Cardiac fibroblast (primary cell): ENCODE measurements around the gene MORN1.

ENCODE experiments used
- DNase-seq, 2 donors: peaks; one replicate each; pipeline versions ENCODE4 v3.0.0 to v3.0.0-alpha.2; 2010; ENCODE audit warnings: low read depth in 2 of 2
- H3K4me3 ChIP-seq, 2 donors: replicated peaks in 1 of 2; 1 replicate in 1 of 2; 2 replicates in 1 of 2; pipeline ENCODE4 v1.5.1; 2011; ENCODE audit warnings: low read depth in 2 of 2, low read length in 2 of 2, mild to moderate bottlenecking in 2 of 2, moderate library complexity in 1 of 2
- TF ChIP-seq, protein P1 (sequence below): IDR thresholded peaks from one replicate; pipeline ENCODE4 v1.5.1; 2011; ENCODE audit warnings: low read depth, mild to moderate bottlenecking, low read length, inconsistent platforms

MORN1 gene

DNA sequence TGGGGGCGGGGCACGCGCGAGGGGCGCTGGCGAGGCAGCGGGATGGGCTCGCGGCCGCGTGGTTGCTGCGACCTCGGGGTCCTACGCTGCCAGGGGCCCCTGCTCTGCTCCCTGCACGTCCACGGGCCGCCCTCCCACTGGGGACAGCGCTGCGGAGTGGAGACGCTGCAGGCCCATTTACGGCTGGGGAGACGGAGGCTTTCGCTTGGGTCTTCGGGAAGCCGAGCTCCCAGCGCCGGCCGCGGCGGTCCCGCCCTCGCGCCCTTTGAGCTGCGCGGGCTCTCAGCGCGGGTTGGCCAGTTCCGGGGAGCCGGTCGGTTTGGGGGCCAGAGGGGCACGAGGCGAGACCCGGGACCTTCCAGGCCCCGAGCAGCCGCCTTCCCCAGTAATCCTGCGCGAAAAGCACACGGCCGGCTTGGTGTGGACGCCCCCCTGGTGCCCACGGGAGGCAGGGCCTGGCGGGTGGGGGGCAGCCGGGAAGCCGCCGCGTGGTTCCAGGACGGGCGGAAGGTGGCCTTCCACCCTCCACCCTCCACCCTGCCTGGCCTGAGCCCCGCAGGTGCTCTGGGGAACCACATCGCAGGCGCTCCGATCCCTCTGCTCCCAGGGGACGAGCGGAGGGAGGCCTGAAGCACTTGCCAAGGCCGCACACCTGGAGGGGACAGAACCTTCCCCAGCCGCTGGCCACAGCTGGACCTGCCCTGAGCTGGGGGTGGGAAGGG lies 21.6 kb upstream of the MORN1 start:
- H3K4me3 ChIP-seq: peak overlapping the region; percentile 69 to 87
- no peak for DNase-seq
- TF ChIP-seq, protein P1, sequence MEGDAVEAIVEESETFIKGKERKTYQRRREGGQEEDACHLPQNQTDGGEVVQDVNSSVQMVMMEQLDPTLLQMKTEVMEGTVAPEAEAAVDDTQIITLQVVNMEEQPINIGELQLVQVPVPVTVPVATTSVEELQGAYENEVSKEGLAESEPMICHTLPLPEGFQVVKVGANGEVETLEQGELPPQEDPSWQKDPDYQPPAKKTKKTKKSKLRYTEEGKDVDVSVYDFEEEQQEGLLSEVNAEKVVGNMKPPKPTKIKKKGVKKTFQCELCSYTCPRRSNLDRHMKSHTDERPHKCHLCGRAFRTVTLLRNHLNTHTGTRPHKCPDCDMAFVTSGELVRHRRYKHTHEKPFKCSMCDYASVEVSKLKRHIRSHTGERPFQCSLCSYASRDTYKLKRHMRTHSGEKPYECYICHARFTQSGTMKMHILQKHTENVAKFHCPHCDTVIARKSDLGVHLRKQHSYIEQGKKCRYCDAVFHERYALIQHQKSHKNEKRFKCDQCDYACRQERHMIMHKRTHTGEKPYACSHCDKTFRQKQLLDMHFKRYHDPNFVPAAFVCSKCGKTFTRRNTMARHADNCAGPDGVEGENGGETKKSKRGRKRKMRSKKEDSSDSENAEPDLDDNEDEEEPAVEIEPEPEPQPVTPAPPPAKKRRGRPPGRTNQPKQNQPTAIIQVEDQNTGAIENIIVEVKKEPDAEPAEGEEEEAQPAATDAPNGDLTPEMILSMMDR: no peak

DNA sequence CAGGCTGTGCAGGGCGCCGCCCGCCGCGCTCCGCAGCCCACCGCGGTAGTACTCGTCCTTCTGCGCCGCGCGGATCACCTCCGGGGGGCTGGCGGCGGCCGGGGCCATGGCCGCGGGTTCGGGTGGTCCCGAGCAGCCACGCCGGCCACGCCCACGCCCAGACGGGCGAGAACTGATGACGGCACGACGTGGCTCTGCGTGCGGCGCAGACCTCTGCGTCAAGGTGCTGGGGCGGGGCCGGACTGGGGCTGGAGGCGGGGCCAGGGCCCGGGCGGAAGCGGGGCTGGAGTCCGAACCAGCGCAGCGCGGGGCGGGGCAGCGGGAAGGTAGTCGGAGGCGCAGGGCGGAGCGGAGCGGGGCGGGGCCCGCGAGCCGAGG lies 21.0 kb upstream of the MORN1 start, which contains the start of gene PEX10:
Gene PEX10 (minus strand): TSS at position 170 of the 378 bp plus-strand sequence. CDS start 62 bp downstream, at position 108.
- TF ChIP-seq, protein P1: no peak
- peak within 1 kb of the TSS; percentile 87 to 89 for H3K4me3 ChIP-seq
- peak; percentile 95 to 96 for DNase-seq

DNA sequence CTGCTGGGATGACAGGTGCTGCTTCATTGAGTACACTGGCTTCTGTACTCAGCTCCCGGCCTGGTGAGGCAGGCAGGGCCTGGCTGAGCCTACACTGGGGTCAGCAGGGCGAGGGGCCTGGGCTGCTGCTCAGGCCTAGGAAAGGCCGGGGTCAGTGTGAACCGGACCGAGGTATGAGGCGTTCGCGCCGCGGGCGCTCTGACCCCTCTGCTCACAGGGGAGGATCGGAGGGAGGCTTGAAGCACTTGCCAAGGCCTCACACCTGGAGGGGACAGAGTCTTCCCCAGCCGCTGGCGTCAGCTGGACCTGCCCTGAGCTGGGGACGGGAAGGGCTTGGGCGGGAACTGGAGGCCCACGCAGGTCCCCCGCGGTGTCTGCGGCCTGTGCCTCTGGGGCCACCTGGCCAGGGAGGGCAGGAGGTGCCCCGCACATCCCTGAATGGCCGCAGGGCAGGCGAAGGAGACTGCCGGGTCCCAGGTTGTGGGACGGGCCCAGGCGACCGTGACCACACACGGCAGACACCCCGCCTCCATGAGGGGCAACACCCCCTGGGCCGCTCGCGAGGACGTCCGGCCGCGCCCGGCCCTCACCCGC lies 20.5 kb upstream of the MORN1 start:
- TF ChIP-seq, protein P1: no peak
- no peak for DNase-seq
- H3K4me3 ChIP-seq: peak overlapping the region; percentile 87 to 89

DNA sequence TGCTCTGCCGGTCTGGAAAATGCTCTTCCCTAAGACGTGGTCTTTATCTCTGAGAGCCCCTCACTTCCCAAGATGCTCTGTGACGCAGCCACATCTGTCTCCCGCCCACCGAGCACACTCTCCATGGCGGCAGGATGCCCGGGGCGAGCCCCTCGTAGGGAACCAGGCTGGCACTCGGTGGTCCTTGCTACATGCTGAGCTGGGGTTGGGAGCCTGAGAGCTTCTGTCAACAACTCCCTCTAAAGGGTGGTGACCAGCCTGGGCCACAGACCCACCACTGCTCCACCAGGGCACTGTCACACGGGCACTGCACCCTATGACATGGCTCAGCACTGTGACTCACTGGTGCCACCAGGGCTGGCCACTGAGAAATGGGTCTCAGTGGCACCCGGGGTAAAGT lies 18.4 kb upstream of the MORN1 start:
- TF ChIP-seq, protein P1: no peak
- no peak for DNase-seq
- H3K4me3 ChIP-seq: no peak overlapping the region

DNA sequence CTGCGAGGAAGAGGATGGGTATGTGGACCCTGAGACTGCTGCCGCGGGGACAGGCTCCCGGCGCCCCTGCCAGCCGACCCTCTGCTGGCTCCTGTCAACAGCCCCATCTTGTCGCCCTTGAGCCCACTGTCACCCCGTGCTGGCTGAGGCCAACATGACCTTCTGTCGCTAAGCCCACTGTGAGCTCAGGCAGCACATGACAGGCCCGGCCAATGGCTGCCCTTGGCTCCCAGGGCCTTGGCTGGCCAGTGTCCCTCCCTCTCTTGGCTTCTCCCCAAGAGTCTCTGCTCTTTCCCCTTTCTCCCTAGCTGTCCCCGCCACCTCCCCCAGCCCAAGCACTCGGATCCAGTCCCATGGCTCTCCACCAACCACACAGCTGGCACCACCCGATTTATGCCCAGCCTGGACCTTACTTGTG lies 17.5 kb upstream of the MORN1 start:
- DNase-seq: no peak
- TF ChIP-seq, protein P1: no peak
- no peak overlapping the region for H3K4me3 ChIP-seq

DNA sequence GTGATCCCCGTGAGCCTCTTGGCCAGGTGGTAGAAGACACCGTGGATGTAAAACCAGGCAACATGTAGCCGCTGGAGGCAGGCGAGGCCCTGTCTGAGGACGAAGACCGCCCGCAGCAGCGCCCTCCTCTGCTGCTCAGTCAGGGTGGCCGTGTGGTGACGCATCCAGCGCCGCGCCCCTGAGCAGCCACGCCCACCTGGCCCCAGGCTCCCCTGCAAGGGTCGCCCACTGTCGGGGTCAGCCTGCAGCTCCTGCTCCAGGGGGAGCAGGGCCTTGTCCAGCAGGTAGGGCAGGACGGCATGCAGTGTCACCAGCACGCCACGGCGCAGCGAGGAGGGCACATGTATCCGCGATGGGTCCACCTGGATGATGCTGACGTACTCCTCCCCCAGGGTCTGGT lies 17.1 kb upstream of the MORN1 start:
- TF ChIP-seq, protein P1: no peak
- no peak for DNase-seq
- no peak overlapping the region for H3K4me3 ChIP-seq
